ENCODE results near the gene PPP1R3E. TPM values are rescaled to one million over a fixed set of nuclear protein-coding genes. Genes with fewer than 3 reads are reported as not detected.

Gene PPP1R3E
- total RNA-seq, 1 experiment from 2014 or later: 3.9 TPM

DNA sequence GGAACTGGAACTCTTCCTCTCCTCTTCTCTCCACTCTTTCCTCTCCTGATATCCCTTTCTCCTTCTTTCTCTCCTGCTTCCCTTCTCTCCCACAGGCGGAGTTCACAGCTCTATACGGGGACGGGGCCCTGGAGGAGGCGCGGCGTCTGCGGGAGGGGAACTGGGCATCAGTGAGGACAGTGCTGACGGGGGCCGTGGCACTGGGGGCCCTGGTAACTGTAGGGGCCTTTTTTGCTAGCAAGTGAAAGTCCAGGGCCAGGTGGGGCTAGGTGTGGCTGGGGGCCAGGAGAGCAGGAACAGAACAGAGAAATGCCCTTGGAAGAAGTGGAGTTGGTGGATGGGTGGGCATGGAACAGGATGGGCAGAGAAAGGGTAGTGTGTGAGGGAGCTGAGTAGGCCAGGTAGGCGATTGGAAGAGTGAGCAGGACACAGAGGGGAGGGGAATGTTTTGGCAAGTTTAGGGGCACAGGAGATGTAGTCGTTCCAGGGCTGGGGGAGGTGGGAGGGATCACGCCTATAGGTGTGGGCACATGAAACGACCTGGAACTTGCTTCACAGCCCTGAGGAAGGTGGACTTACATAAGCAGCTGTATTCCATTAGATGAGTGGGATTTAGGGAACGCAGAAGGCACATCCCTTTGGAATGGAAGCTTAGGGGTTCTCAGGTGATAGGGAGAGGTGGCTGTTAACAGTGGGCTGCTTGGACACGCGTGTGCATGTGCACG lies 6.2 kb upstream of the PPP1R3E start:
- Mint-ChIP-seq H3K9me3 (no peaks in the 10 kb centered on the region), H3K4me3 (peak overlapping the region; percentile 90 to 91; a peak in 2 of 5 replicates), H3K27ac (no peak overlapping the region; a peak in 1 of 7 replicates), H3K27me3 (ENCODE audit: low read depth) (peaks cover 4% of the 10 kb centered on the region), H3K4me1 (peaks cover 18 to 20% of the 10 kb centered on the region in 2 experiments), H3K36me3 (ENCODE audit: insufficient read depth in 1 of 3, low read depth in 3 of 3) (peaks cover 25 to 26% (median 25%) of the 10 kb centered on the region in 3 experiments)
- Histone ChIP-seq H3K4me1 (ENCODE audit: insufficient read depth, low read length) (no peaks in the 10 kb centered on the region; the same call in 1 of the 2 replicates), H3K79me2 (ENCODE audit: insufficient read depth, low read length) (no peaks in the 10 kb centered on the region), H2AFZ (ENCODE audit: low read length) (no peak overlapping the region), H2BK12ac (ENCODE audit: insufficient read length, low read depth, low read length) (no peak overlapping the region), H4K5ac (ENCODE audit: insufficient read length, low read depth, low read length) (no peak overlapping the region), H2BK5ac (ENCODE audit: insufficient read length, low read length) (no peak overlapping the region), H3K27ac (ENCODE audit: insufficient read length, low read depth, low read length) (no peak overlapping the region), H3T11ph (ENCODE audit: low read length) (no peak overlapping the region), H4K20me1 (ENCODE audit: control insufficient read depth, insufficient read depth, insufficient read length) (no peaks in the 10 kb centered on the region), H2AK5ac (ENCODE audit: insufficient read length, low read length) (no peak overlapping the region), H3K56ac (ENCODE audit: insufficient read length, low read depth, low read length) (no peak overlapping the region), H3K4me2 (ENCODE audit: insufficient read depth, insufficient read length, low read length) (no peak overlapping the region), H3K23ac (ENCODE audit: insufficient read length, low read depth, low read length) (no peak overlapping the region), H3K23me2 (ENCODE audit: insufficient read length, low read depth, low read length, poor library complexity, severe bottlenecking) (peaks cover 8% of the 10 kb centered on the region), H3K9me3 (ENCODE audit: control insufficient read depth, low read depth, low read length) (no peaks in the 10 kb centered on the region), H3K18ac (ENCODE audit: insufficient read length, low read depth, low read length) (no peak overlapping the region), H3K9ac (ENCODE audit: extremely low read depth, insufficient read length, low read length) (no peak overlapping the region), H3K27me3 (ENCODE audit: insufficient read depth, low read length) (no peaks in the 10 kb centered on the region), H2BK120ac (ENCODE audit: low read depth, low read length, poor library complexity, severe bottlenecking) (no peak overlapping the region), H4K91ac (ENCODE audit: insufficient read length, low read depth, low read length) (no peak overlapping the region), H4K8ac (replicated peaks; ENCODE audit: insufficient read length, low read depth, low read length) (no peak overlapping the region), H2BK15ac (ENCODE audit: low read depth, low read length) (no peak overlapping the region), H3K14ac (ENCODE audit: insufficient read depth, low read length) (no peak overlapping the region), H2BK20ac (ENCODE audit: low read depth, low read length, poor library complexity, severe bottlenecking) (no peak overlapping the region), H3K79me1 (ENCODE audit: insufficient read depth, low read depth, low read length, poor library complexity, severe bottlenecking) (peaks cover 6% of the 10 kb centered on the region), H3K4ac (ENCODE audit: low read depth, low read length) (no peak overlapping the region)
- TF ChIP-seq, protein P1, sequence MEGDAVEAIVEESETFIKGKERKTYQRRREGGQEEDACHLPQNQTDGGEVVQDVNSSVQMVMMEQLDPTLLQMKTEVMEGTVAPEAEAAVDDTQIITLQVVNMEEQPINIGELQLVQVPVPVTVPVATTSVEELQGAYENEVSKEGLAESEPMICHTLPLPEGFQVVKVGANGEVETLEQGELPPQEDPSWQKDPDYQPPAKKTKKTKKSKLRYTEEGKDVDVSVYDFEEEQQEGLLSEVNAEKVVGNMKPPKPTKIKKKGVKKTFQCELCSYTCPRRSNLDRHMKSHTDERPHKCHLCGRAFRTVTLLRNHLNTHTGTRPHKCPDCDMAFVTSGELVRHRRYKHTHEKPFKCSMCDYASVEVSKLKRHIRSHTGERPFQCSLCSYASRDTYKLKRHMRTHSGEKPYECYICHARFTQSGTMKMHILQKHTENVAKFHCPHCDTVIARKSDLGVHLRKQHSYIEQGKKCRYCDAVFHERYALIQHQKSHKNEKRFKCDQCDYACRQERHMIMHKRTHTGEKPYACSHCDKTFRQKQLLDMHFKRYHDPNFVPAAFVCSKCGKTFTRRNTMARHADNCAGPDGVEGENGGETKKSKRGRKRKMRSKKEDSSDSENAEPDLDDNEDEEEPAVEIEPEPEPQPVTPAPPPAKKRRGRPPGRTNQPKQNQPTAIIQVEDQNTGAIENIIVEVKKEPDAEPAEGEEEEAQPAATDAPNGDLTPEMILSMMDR (conservative IDR thresholded peaks at IDR 0.05): no peak
- DNase-seq: no peak
- WGBS (ENCODE audit: extremely low coverage, insufficient read length, low lambda C conversion rate): no CpG with 5 or more reads among the region's 17 CpGs

Measured in H9 (cell line).